Right lung (tissue), 5 donors: ENCODE measurements around the gene PFKFB4. TPM values are rescaled to one million over a fixed set of nuclear protein-coding genes. Genes with fewer than 3 reads are reported as not detected.
"Not testable (repeated sequence)": the region's sequence is repeated elsewhere in the genome, so short reads cannot be mapped to it uniquely, and the experiment has no call there.

Experiments
- DNase-seq, 2 donors: peaks; one replicate each; pipeline ENCODE4 v3.0.0-alpha.2; 2013
- polyA plus RNA-seq, 5 donors: library from polyadenylated mRNA; unstranded; fragments of 120-200 nt; gene quantifications; one replicate each; pipeline versions ENCODE4 v1.2.1 to v1.2.3, GENCODE V29; 2013; ENCODE audit warnings: inconsistent platforms in 1 of 5, low replicate concordance in 1 of 5; ENCODE audit not compliant: insufficient read length in 5 of 5, insufficient read depth in 1 of 5

PFKFB4 gene
- polyA plus RNA-seq, 5 donors: 5.5 to 10.9 (median 7.5) TPM

DNA sequence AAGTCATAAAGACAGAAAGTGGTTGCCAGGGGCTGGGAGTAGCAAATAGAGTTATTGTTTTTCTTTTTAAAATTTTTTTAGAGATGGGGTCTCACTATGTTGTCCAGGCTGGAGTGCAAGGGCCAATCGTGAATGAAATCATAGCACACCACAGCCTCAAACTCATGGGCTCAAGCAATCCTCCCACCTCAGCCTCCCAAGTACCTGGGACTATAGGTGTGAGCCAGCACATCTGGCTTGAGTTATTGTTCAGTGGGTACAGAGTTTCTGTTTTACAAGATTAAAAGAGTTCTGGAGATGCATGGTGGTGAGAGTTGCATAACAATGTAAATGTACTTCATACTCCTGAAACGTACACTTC is 23.6 kb downstream of the PFKFB4 start:
- DNase-seq: no peak

DNA sequence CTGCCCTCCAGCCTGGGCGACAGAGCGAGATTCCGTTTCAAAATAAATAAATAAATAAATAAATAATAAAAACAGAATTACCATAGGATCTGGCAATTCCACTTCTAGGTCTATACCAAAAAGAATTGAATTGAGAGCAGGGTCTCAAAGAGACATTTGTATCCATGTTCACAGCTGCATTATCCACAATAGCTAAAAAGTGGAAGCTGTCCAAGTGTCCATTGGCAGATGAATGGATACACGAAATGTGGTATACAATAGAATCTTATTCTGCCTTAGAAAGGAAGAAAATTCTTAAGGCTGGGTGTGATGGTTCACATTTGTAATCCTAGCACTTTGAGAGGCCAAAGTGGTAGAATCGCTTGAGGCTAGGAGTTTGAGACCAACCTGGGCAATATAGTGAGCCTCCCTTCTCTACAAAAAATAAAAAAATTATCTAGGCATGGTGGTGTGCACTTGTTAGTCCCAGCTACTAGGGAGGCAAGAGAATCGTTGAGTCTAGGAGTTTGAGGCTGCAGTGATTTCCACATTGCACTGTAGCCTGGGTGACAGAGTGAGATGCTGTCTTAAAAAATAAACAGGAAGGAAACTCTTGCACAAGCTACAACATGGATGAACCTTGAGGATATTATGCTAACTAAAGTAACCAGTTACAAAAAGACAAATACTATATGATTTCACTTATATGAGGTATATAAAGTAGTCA is 24.2 kb downstream of the PFKFB4 start:
- no peak for DNase-seq

DNA sequence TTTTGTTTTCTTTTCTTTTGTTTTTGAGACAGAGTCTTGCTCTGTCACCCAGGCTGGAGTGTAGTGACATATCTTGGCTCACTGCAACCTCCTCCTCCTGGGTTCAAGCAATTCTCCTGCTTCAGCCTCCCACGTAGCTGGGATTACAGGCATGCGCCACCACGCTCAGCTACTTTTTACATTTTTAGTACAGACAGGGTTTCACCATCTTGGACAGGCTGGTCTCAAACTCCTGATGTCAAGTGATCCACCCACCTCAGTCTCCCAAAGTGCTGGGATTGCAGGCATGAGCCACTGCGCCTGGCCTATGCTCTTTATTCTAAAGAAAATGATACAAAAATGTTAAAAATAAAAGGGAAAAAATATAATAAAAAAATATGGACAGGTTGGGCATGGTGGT is 25.9 kb downstream of the PFKFB4 start:
- DNase-seq: not testable (repeated sequence)

DNA sequence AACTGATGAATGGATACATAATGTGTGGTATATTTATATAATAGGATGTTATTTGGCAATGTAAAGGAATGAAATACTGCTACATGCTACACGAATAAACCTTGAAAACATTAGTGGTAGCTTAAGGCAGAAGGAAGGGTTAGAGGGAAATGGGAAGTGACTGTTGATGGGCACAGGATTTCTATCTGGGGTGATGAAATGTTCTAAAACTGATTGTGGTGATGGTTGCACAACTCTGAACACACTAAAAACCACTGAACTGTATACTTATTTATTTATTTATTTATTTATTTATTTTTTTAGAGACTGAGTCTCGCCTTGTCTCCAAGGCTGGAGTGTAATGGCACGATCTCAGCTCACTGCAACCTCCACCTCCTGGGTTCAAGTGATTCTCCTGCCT is 27.8 kb downstream of the PFKFB4 start:
- DNase-seq: no peak

DNA sequence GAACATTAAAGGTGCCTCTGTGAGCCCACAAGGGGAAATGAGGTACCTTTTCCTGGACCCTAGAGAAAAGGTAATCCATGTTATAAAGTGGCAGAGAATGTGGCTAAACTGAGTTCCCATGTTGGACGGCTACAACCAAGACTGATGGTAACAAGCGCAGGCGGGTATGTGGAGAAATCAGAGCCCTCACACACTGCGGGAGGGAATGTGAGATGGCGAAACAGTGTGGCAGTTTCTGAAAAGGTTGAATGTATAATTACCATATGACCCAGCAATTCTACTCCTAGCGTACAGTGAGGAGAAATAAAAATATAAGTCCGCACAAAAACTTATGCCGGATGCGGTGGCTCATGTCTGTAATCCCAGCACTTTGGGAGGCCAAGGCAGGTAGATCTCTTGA is 28.6 kb downstream of the PFKFB4 start:
- no peak for DNase-seq

DNA sequence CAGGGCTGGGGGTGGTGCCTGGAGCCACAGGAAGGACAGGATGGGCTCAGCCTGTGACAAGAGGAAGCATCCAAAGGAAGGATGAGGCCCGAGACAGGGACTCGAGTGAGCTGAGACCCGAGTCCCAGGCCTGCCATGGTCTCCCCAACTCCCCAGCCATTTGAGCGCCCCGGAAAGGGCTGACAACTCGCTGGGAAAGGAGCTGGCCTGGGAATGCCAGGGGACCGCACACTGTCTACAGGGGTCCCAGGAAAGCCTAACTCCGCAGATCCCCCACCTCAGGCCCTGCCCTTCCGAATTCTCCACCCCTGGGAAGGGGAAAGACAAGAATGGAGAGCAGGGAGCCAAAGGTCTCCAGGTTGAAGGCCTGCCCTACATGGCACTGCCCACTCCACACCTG is 31.6 kb downstream of the PFKFB4 start:
- DNase-seq: no peak

DNA sequence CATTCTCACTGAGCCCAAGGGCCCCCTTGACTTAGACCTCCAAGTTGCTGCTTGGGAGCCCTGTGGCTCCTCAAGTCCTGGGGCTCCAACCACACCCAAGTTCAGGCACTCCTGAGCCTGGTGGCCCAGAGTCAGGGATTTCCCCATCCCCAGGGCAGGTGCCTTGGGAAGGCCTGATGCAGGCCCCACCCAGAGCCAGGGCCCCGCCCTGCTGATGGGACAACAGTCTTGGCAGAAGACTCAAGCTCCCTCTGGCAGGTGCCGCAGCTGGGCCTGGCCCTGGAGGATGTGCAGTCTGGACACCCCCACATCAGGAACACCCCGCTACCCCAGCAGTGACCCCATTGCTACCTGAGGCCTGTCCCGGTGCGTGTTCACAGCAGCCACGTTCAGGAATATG is 35.0 kb downstream of the PFKFB4 start:
- DNase-seq: no peak

DNA sequence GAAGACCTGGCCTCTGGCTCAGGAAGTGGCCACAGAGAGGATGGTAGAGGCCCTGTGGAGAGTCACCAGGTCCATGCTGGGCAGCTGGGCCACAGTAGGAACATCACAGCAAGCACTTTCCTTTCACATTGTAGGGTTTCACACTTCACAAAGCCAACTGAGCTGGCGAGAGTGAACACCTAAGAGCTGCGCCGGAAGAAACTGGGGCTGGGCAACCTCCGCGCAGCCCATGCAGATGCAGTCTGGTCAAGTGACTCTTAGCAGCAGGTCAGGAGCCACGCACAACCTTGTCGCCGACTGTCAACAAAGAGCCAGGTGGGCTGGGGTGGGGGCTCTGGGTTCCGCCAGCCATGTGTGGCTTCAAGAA is 37.3 kb downstream of the PFKFB4 start:
- no peak for DNase-seq

DNA sequence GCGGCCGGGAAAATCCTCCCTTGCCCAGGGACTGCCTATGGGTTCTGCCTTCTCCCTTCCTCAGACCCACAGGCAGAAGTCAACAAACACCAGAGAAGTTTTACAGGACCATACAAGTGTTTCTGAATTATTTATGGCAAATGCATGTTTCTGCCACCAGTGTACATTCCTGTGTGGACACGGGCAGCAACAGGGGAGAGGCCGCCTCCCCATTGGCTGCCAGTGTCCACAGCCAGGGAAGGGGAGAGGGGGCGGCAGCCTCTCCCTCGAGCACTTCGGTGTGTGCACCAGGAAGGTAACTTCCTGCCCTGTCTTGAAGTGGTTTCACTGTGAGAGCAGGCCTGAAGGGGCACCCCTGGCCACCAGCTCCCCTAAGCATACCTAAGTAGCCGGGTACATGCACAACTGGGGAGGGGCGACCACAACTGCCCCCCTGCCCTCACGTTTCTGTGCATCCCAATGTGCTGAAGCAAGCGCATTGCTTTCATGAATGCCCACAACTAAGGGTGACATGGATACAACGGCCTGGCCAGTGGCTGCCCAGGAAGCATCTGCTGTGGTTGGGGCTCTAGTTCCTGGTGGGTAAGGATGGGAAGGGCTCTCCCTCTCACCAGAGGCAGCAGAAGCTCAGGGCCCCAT is 37.8 kb downstream of the PFKFB4 start:
- no peak for DNase-seq

DNA sequence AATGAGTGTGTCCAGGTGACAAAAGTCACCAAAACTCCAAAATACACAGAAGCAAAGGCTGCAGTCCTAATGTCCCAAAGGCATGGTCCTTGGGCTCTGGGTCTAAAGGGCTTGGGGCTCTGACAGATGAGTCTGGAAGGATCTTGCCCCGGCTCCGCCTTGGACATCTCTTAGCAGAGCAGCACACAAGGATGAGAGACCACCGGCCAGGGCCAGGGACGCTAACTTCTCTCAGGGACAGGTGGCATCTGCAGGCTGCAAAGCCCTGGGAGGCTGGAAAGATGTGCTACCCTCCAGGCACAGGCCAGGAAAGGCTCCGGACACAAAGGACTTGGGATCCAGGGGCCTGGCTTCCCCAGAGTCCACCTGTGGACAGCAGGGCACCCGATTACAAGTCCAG is 38.5 kb downstream of the PFKFB4 start:
- DNase-seq: no peak

DNA sequence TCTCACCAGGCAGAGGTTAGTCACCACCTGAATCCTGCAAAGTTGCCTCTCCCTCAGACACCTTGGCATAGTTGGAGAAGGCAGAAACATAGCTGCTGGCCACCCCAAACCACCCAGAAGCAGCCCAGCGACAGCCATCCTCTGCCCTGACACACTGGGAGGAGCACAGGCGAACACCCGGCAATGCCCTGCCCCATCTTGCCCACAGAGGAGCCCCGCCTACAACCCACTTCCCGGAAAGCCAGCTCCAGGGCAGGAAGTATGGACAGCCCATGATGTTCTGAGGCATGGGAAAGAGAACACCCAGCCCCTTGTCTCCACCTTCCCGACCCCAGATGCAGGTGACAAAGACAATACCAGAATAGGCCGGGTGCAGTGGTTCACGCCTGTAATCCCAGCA is 40.0 kb downstream of the PFKFB4 start:
- no peak for DNase-seq

DNA sequence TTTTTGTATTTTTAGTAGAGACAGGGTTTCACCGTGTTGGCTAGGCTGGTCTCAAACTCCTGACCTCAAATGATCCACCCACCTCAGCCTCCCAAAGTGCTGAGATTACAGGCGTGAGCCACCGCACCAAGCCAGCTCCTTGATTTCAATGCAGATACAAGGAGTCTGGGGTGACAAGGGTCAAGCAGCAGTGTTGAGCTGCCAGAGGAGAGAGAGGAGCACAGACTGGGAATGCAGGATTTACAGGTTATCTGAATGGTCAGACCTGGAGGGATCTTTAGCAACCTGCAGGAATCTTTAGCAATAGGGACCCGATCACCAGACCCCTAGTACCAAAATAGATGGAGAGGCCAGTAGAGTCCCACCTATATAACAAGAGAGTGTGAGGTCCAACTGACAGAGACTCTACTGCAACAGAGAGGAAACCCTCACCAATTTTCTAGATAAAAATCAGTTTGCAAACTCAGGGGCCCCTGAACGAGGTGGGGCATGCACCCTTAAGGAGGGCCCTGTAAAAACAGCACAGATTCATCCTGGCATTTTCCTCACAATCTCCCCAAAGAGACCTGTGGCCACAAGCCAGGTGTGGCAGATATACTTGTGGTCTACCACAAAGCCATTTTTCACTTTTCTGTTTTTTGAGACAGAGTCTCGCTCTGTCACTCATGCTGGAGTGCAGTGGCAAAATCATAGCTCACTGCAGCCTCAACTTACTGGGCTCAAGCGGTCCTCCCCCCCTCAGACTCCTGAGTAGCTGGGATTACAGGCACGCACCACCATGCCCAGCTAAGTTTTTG is 42.0 kb downstream of the PFKFB4 start:
- no peak for DNase-seq

DNA sequence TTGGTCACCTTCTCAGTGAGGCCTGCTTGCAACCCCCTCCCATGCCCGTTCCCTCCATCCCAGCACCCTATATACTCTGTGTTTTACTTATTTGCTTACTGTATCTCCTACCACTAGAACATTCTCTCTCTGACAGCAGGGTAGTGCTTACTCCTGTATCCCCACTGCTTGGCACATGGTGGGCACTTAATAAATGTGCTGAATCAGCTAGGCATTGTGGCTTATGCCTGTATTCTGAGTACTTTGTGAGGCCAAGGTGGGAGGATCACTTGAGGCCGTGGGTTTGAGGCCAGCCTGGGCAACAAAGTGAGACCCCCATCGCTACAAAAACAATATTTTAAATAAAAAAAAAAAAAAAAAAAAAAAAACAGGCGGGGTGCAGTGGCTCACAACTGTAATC is 45.1 kb downstream of the PFKFB4 start:
- no peak for DNase-seq

DNA sequence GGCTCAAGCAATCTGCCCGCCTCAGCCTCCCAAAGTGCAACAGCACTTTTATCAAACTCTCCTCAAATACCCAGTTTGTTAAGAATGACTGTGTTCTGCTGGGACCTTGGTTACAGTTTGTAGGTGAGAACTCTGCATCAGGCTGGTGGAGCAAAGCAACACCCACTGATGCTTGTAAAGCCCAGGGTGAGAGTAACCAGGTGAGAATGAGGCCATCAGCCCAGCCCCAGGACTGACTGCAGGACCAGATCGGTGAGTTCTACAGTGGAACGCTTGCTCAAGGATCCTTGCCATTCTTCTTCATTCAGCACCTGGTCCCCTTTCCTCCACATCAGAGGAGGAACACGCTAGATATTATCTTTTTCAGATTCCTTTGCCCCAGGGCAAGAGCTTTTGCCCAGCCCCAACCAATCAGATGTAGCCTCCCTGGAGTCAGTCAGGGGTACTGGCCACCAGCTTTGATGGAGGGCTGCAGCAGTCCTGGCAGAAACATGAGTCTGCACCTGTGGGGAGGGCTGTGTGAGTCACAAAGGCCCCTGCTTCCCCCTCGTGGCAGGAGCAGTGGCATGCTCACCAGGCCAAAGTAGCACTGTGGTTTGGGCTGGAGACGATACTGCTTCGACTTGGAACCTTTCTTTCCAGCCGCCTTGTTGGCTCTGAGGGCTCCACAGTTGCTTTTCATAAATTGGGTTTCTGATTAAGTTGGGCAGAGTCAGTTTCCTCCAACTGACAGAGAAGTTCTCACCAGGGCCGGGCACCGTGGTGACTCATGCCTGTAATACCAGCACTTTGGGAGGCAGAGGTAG is 49.1 kb downstream of the PFKFB4 start:
- DNase-seq: peak in 1 of 2 donors; percentile 14

DNA sequence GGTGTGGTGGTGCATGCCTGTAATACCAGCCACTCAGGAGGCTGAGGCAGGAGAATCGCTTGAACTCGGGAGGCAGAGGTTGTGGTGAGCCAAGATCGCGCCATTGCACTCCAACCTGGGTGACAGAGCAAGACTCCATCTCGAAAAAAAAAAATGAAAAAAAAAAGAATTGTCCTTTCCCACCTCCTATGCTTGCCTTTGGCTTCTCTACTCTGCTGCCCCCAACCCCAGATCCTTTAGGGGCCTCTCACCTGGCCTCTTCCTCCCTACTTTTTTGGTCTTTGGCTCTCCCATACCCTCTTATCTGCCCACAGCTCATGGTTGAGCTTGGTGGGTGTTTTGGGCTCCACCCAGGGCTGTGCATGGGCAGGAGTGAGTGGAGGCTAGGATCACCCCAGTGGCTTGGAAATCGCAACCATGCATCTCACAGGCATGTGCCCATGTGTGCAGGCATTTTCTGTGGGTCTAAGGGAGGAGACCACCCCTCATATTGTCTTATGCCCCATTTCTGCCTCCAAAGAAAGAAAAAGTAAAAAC is 50.6 kb downstream of the PFKFB4 start:
- no peak for DNase-seq

DNA sequence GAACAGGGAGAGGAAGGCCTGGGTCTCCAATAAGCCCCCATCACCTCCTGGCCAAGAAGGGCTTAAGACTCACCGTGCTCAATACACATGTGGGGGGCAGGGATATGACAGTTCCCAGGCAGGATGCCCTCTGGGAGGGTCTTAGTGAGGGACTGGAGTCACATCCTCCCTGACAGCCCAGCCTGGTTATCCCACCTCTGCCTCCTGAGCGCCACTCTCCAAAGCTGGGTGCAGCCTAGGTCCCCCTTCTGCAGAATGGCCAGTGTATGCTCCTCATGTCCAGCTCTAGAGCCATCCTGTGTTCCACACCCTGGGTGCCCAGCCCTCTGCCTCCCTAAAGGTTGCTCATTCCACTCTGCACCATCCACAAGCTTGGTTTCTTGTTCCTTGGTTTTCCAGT is 51.5 kb downstream of the PFKFB4 start:
- DNase-seq: no peak

DNA sequence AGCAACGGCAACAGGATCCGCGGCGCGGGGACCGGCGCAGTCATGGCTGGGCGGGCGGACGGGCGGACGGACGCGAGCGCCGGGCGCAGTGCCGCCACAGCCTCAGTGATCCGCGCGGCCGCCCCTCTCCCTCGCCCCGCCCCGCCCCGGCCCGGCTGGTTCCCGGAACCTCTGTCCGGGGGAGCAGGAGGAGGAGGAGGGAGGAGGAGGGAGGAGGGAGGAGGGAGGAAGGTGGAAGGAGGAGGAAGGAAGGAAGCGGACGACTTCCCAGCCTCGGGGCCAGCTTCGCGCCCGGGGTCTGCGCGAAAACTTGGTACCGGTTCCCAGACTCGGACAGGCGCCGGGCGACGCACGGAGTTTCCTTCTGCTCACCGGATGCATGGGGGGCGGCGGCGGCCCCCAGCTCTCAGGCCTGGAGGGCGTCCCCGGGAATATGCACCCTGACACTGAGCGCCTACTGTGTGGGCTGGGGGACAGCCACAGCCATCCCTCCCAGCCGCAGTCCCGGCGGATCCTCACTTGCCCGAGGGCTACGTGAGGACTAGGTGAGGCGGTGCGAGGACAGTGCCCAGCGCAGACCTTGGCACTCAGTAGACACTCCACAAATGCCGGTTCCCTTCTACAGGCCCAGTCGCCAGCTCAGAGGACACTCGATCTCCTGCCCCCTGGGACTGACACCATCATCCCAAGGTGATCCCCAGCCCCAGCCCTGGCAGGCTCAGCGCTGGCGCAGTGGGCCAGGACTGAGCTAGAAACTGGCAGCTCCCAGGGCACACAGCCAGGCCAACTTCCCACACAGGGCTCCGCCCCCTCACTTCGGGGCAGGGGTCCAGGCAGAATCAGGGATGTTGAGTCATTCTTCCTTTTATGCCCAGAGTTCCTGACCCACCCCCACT is 52.3 kb downstream of the PFKFB4 start, which contains the start of gene SHISA5:
Gene SHISA5, minus strand, starts transcription at position 124 of the 896 bp plus-strand sequence. Its CDS starts 80 bp downstream, at position 44.
- peak; percentile 63 to 73 for DNase-seq

DNA sequence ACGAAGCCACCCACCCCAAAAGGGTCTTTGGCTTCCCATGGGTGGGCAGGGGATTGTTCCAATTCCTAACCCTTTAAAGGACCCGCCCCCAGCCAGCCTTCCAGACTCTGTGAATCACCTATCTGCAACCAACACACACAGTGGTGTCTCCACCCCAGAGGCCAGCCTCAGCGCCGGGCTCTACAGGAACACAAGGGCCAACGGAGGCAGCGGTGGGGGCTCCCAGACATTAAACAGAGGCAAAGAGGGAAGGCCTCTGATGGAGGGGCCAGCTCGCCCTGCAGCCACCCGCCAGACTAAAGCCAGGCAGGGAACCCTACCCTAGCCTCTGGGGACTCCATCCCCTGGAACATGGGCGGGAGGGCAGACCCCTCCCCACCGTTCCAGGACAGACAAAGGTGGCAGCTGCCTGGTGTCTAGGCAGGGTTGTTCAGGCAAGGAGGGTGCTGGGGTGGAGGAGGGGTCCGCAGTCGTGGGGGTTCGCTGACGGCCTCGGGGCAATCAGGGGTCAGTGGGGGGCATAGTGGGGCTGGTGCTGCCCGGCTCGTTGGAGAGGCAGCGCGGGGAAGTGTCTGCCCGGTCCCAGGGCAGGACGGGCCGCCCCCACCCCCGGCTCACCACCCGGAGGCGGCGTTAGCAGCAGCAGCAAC is 53.1 kb downstream of the PFKFB4 start:
- DNase-seq: peak in 1 of 2 donors; percentile 11

DNA sequence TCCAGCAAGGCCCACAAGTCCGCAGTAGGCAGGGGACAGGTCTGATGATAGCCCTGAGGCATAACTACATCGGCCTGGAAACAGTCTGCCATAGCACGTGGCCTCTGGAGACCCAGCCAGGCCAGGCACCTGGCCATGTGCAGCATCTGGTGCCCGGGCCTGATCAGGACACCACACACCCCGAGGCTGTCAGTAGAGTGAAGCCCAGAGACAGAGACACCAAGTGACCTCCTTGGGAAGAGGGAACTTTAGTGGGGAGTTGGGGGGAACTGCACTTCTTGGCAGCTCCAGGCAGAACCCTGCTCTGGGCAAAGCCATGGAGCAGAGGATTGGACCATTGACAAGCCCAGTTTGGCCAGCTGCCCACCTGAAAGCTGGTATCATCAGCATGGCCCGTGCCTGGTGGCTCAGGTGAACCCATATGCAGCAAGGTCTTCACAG is 53.9 kb downstream of the PFKFB4 start:
- DNase-seq: no peak

DNA sequence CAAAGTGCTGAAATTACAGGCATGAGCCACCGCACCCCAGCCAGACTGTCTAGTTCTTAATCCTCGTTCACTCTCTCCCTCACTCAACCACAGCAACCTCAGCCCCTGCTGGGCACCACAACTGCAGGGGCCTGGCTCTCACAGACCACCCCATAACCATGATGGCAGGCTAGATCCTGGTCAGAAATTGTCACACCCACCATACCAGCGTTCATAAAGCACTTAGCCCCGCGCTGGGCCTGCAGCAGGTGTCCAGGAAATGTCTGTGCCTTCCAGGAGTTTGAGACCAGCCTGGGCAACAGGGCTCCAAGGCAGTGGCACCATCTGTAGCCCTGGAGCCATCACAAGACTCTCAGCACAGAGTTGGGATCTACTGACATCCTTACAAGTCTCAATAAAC is 54.5 kb downstream of the PFKFB4 start:
- DNase-seq: no peak
